SK-N-MC (cell line): Measurements from ENCODE around the gene XPO5.

Experiments
- EZH2 ChIP-seq: fragments of 200-600 bp; sonication (generic); IDR thresholded peaks from one replicate; pipeline ENCODE4 v1.6.1; 2017; ENCODE audit warnings: antibody characterized with exemption
- FOXP2 ChIP-seq: optimal IDR thresholded peaks from 2 replicates; pipeline ENCODE3; 2011; ENCODE audit warnings: mild to moderate bottlenecking, moderate library complexity; ENCODE audit not compliant: insufficient read depth; ENCODE audit errors: extremely low read length, control extremely low read depth
- POLR2AphosphoS5 ChIP-seq: IDR thresholded peaks from 2 replicates; pipeline ENCODE4 v1.6.1; 2012; ENCODE audit warnings: mild to moderate bottlenecking, low read depth, low read length, borderline replicate concordance

DNA sequence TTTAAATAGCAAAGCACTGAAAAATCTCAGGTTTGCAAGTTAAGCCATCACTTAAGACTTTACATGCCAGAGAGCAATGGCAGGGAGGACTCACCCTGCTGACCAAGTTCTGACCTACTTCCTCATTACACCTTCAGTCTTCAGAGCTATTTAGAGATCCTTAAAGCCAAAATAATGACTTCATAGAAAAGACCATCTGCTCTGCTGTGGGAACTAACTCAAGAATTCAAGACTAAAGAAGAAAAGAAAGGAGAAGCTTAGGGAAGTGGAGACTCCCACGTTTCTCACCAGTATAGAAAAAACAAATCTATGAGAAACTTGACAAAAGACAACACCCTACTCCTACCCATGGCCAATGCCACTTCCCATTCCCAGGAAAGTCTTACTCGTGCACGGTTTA, 28.6 kb downstream of the XPO5 start:
- TF ChIP-seq POLR2AphosphoS5, result no peak
- no peak for TF ChIP-seq EZH2
- no peak for TF ChIP-seq FOXP2
